Fibroblast of skin of left quadriceps (primary cell): Measurements from ENCODE around the gene FIGNL2.
"Not testable (repeated sequence)": the region's sequence is repeated elsewhere in the genome, so short reads cannot be mapped to it uniquely, and the experiment has no call there.

ENCODE experiments used
- DNase-seq, 2 experiments: peaks; one replicate each; pipeline ENCODE4 v3.0.0-alpha.2; 2013; ENCODE audit warnings: low read depth in 2 of 2

FIGNL2 gene

GRCh38 chr12:51836041-51836826 is 12.3 kb downstream of the FIGNL2 start:
- no peak for DNase-seq

- no peak for DNase-seq
Observed at GRCh38 chr12:51834411-51834810, 14.1 kb downstream of the FIGNL2 start.

DNA sequence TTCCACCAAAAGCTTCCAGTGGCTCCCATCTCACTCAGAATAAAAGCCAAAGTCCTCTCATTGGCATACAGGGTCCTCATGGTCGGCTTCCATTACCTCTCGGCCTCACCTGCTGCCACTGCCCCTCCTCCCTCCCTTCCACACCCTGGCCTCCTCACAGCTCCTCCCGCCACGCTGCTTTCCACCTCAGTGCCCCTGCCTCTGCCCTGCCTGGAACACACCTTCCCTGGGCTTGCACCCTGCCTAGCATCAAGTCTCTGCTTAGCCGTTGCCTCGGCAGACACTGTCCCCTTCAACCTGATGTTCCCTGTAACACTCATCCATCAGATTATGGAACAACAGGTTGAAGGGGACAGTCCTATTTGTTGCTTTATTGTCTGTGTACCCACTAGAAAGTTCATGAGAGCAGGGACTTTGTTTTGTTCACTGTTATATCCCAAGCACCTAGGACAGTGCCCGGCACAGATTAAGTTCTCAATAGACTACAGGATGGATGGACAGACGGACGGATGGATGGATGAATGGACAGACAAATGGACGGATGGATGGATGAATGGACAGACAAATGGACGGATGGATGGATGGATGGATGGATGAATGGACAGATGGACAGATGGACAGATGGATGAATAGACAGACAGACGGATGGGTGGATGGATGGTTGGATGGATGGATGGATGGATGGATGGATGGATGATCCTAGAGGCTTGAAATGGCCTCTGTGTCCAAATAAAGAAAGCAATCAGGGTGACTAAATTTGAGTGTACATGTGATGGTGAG is 14.9 kb downstream of the FIGNL2 start:
- no peak for DNase-seq

DNA sequence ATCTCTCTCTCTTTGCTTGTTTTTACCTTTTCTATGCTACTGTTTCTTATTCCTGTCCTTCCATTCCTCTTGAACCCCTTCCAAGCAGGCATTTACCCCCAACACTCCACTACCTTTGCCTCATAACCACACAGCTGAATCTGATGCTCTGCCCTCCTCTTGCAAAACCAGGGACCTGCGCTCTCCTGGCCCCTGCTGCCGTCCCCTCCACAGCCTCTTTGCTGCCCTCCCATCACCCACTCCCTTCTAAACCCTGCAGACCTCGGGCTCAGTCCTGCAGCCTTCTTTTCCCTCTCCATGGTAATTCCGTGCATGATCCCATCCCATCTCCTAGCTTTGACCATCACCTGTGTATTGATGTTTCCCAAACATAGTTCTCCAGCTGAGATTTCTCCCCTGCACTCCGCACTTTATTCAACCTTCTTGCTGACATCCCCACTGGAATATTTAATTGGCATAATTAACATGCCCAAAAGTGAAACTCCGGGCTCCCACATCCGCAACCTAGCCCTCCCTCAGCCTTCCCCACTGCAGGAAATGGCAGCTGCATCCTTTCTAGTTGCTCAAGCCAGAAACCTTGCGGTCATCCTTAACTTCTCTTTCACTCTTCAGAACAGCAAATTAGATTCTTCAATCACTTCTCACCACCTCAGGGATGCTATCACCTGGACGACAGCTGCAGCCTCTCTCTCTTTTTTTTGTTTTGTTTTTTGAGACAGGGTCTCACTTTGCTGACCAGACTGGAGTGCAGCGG is 16.0 kb downstream of the FIGNL2 start:
- no peak for DNase-seq

DNA sequence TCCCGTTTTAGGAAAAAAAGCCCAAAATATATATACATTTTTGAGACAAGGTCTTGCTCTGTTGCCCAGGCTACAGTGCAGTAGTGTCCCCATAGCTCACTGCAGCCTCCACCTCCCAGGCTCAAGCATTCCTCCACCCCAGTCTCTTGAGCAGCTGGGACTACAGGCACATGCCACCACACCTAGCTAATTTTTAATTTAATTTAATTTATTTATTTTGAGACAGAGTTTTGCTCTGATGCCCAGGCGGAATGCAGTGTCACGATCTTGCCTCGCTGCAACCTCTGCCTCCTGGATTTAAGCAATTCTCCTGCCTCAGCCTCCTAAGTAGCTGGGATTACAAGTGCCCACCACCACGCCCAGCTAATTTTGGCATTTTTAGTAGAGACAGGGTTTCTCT is 16.7 kb downstream of the FIGNL2 start:
- DNase-seq = not testable (repeated sequence)

- DNase-seq = no peak
Observed at GRCh38 chr12:51829641-51830040, 18.9 kb downstream of the FIGNL2 start.

DNA sequence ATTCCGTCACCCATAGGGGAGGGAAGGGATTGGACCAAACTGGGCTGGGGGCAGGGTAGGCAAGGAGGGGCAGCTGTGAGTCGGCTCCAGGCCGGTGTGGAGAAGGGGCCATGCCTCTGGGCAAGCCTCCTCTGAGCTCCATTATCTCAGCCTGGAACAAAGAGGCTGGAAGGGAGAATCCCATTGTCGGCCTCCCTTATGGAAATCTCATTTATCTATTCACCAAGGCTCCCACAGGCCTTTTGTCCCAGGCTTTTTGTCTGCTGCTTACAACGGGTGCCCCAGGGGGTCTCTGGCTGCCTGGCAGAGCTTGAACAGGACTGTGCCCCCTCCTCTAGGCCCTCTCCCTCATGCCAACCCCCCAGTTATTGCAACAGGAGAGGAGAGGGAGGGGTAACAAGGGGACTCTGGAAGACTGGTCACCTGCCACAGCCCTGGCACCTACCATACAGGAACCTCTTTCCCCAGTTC is 19.5 kb downstream of the FIGNL2 start:
- DNase-seq = no peak

DNA sequence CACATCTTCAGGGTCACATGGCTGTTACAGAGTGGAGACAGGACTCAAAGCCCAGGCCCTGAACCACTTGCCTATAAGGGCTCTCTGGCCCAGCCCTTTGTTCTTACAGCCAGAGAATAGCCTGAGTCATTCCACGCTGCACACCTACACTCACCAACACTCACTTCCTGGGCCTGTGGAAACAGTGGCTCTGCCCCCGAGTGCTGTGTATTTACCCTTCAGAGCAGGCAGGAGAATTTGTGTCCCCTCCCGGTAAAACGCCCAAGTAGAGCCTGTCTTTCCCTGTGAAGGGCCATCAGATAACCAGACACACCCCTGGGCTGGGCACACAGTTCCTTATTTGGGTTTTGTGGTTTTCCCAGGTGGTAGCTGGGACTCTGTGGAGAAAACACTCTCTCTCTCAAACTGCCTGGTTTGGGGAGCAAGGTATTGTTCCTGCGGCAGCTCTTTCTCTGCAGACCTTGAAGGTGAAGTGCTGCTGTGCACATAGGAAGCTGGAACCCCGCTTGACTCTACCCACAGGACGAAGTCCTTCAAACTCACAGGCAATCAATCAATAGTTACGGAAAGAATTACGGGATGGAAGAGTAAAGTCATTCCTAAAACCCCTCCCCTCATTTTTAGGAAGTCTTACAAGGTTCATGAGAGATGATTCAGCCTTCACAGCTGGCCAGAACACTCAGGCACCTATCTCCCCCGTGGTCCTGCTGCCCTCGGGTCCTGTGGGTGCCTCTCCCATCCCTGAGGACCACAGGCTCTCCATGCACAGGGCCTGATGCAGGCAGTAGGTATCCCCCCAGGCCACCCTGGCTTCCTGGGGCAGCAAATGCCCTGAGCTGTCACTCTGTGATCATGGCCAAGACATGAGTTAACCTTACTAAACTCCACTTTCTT is 20.3 kb downstream of the FIGNL2 start:
- no peak for DNase-seq

GRCh38 chr12:51826881-51827280 is 21.6 kb downstream of the FIGNL2 start:
- DNase-seq = no peak

- no peak for DNase-seq
Observed at GRCh38 chr12:51825216-51825615, 23.3 kb downstream of the FIGNL2 start.

GRCh38 chr12:51823875-51824565 is 24.5 kb downstream of the FIGNL2 start:
- peak; percentile 24 to 31 for DNase-seq

DNA sequence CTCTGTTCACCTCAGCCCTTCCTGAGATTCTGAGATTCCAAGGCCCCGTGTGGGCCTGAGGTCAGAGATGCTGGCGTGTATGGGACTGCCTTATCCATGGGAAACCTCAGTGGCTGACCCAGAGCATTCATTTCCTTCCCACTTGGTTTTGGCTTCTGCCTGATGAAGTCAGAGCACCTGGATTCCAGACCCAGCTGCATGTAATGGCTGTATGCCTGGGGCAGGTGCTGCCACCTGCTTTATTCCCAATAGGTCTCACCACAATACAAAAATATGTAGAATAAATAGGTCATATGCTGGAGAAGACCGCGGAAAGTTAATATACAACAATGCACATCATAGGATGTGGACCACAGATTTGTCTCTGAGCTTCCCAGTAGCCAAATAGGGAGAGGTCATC is 25.6 kb downstream of the FIGNL2 start:
- no peak for DNase-seq

GRCh38 chr12:51822261-51822616 is 26.3 kb downstream of the FIGNL2 start:
- DNase-seq = no peak

DNA sequence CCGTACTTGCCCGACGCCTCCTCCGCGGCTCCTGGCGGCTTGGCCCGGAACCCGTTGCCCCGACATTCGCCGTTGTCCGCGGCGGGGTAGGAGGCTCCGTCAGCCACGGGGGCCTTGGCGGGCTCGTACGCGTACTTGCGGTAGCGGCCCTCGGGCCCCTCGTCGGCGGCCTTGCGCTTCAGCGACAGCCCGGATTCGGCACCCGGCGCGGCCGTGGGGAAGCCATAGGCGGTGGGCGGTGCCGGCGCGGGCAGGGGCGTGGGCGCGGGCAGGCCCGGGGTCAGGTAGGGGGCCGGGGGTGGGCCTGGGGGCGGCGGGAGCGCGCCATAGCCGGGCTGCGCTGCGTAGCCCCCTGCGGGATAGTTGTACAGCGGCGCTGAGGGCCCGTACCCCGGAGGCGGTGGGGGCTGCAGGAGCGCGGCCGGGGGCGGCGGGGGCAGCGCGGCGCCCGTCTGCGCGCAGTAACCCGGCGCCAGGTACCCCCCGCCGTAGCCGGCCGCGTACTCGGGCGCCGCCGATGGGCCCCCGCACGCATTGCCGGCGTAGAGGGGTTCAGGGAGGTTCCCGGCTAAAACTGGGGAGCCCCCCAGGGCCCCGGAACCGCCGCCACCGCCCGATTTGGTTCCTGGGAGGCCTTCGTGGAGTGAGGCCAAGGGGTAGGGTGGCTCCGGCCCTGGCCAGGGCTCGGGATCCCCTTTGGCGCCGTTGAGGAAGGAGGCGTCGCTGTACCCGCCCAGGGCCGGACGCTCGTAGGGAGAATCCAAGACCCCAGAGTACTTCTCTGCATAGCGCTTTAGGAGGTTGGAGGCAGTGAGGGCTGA is 26.9 kb downstream of the FIGNL2 start:
- no peak for DNase-seq

DNA sequence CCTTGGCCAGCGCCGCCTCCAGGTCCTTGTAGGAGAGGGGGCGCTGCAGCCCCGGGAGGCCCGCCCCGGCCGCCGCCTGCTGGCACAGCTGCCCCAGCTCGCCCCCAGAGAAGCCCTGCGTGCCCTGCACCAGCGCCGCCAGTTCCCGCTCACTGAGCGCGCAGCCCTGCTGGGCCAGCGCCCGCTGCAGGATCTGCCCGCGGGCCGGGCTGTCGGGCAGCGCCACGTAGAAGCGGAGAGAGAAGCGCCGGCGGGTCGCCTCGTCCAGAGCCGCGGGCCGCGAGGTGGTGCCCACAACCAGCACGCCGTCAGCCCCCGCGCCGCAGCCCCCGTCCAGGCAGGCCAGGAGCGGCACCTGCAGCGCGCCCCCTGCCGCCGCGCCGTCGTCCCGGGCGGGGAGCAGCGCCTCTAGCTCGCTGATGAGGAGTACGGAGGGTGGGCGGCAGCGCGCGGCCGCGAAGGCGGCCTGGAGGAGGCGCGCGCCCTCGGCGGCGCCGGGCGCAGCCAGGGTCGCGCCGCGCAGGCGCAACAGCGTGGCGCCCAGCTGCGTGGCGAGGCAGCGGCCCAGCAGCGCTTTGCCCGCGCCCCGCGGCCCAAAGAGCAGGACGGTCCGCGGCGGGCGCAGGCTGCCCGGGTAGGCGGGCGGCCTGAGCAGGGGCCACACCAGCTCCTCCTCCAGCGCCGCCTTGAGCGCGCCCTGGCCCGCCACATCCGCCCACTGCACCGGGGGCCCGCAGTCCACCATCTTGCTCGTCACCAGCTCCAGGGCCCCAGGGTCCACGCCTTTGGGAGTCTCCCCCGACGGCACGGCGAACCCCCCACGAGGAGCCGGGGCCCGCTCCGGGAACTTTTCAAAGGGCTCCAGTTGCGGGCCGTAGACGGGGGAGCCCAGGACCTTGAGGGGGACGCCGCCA is 27.7 kb downstream of the FIGNL2 start:
- DNase-seq = peak; percentile 32 to 37

DNA sequence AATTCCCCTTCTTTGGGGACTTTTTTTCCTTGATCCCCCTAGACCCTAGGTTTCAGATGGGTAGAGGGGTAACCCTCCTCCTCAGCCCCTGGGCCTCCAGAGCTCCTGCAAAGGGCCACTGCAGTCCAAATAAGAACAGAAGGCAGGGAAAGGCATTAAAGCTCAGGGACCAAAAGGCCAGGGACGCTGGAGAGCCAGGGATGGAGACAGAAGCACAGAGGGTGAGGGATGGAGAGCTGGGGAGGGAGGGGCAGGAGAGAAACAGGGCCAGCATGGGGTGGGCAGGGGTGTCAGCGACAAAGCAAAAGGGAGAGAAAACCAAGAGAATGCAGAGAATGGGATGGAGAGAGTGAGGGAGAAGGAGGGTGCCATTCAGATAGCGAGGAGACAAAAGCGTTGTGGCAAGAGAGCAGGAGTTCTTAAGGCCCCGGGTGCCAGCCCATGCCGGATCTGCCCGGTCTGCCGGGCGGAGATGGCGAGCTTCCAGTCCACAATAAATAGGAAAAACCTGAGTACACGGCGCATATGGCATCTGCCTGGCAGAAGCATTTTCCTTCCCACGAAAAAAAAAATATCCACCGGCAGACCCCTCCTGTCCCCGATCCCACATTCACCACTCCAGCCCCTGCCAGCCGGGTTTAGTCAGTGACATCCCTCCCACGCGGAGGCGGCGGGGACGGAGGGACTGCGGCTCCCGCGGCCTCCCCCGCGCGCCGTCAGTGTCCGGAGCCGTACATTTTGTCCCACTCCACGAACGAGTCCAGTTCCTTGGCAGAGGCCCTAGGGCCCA is 28.6 kb downstream of the FIGNL2 start:
- DNase-seq = no peak

DNA sequence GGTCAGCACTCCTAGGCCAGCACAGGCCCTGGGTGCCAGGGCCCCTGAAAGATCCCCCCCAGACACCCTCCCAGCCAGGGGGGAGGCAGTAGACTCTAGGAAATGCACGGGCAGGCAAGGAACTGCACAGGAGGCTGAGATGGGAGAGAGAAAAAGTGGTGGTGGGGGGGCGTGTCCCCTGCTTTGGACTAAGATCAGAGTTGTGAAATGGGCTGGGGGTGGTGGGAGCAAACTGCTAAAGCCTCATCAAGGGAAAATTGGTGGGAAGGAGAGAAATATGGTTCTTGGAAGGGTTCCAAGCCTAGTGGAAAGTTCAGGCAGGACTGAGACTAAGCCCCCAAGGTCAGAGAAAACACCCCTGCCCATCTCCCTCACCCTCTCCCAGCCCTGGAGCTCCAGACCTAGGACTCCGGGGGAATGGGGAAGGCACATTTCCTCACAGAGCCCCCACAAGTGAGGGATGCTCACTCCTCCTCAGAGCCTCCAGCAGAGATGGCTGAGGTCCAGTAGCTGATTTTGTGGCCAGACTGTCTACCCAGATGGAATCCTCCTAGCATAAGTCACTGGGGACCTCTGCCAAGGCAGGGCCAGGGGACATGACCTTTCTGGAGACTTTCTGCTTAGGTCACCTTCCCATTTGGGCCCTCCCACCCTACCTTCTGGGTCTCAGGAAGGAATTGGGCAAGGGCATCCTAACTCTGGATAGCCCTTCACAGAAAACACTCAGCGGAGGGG is 29.8 kb downstream of the FIGNL2 start:
- peak; percentile 65 to 70 for DNase-seq
